DND-41 (cell line): ENCODE measurements around the gene TREH.
A peak's percentile ranks its signal among the peaks of the same experiment; 100 is the strongest.

Source experiments
- ATAC-seq: fragments of 200-7000 bp; cut with Tn5 transposase; 3 replicates; pipeline ENCODE4 v1.9.1; 2021; ENCODE audit warnings: low read depth; ENCODE audit not compliant: insufficient read depth
- DNase-seq: peaks from one replicate; pipeline ENCODE4 v3.0.0-alpha.2; 2020
- H2AFZ ChIP-seq: 2 replicates; pipeline ENCODE4 v1.6.0; 2012; ENCODE audit warnings: low read depth, low read length
- H3K27ac ChIP-seq: 2 replicates; pipeline ENCODE4 v1.5.1; 2012; ENCODE audit warnings: low read length, inconsistent platforms
- H3K27me3 ChIP-seq: fragments of 200-600 bp; sonication (generic); 2 replicates; pipeline ENCODE4 v1.6.0; 2012; ENCODE audit warnings: low read length, mild to moderate bottlenecking, inconsistent platforms; ENCODE audit not compliant: insufficient read depth, poor library complexity
- H3K36me3 ChIP-seq: 2 replicates; pipeline ENCODE4 v1.5.1; 2012; ENCODE audit warnings: low read length, inconsistent platforms; ENCODE audit not compliant: insufficient read depth
- H3K4me1 ChIP-seq: 2 replicates; pipeline ENCODE4 v1.5.1; 2012; ENCODE audit warnings: mild to moderate bottlenecking, low read length; ENCODE audit not compliant: insufficient read depth
- H3K4me2 ChIP-seq: 2 replicates; pipeline ENCODE4 v1.6.0; 2012; ENCODE audit warnings: mild to moderate bottlenecking, moderate library complexity, low read length, inconsistent platforms; ENCODE audit not compliant: insufficient read depth
- H3K4me3 ChIP-seq, 2 experiments: fragments of 200-600 bp in 1 of 2; shearing (Covaris generic) in 1 of 2; 2 replicates each; pipeline ENCODE4 v1.5.1; 2012 to 2016; ENCODE audit warnings: inconsistent platforms in 2 of 2, low read length in 2 of 2, mild to moderate bottlenecking in 2 of 2, low read depth in 1 of 2, moderate library complexity in 1 of 2
- H3K79me2 ChIP-seq: 2 replicates; pipeline ENCODE4 v1.6.0; 2012; ENCODE audit warnings: low read length, inconsistent platforms; ENCODE audit not compliant: insufficient read depth
- H3K9ac ChIP-seq: 2 replicates; pipeline ENCODE4 v1.6.0; 2012; ENCODE audit warnings: low read depth, mild to moderate bottlenecking, inconsistent platforms, low read length, moderate library complexity
- H3K9me3 ChIP-seq: 2 replicates; pipeline ENCODE4 v1.5.1; 2012; ENCODE audit warnings: low read length, moderate library complexity, mild to moderate bottlenecking, inconsistent platforms; ENCODE audit not compliant: insufficient read depth, severe bottlenecking
- H4K20me1 ChIP-seq: 2 replicates; pipeline ENCODE4 v1.6.0; 2012; ENCODE audit warnings: low read length; ENCODE audit not compliant: insufficient read depth
- EZH2 ChIP-seq: IDR thresholded peaks from 3 replicates; pipeline ENCODE4 v1.6.1; 2012; ENCODE audit warnings: borderline replicate concordance, low read depth, mild to moderate bottlenecking, moderate library complexity, low read length, inconsistent platforms; ENCODE audit not compliant: severe bottlenecking
- TF ChIP-seq, protein P1 (sequence below): IDR thresholded peaks from 2 replicates; pipeline ENCODE4 v1.5.1; 2012; ENCODE audit warnings: borderline replicate concordance, low read length, moderate library complexity, mild to moderate bottlenecking; ENCODE audit not compliant: poor library complexity, severe bottlenecking; ENCODE audit errors: extremely low read depth

The TREH gene

DNA sequence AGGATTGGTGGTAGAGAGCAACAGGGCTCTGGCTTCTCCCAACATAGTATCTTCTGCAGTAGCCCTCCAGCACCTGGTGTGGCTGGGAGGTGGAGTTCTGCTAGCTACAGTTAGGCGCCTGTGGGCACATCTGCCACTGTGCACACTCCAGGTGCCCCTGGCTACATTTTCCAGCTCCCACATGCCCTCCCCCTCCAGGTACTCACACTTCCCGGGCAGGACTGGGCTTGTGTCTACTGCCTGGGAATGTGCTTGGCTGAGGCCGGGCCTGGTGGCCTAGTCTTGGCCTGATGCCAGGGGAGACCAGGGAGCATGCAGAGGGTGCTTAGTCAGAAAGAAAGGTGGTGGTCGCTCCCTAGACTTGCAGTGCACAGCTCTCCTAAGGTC, 56.2 kb downstream of the TREH start:
- H3K4me1 ChIP-seq = peaks cover 14% of the 10 kb centered on the region
- H3K27me3 ChIP-seq = peaks cover 14% of the 10 kb centered on the region
- no peak for ATAC-seq
- DNase-seq = no peak
- no peak overlapping the region for H3K4me2 ChIP-seq
- TF ChIP-seq EZH2 = no peak
- TF ChIP-seq, protein P1, sequence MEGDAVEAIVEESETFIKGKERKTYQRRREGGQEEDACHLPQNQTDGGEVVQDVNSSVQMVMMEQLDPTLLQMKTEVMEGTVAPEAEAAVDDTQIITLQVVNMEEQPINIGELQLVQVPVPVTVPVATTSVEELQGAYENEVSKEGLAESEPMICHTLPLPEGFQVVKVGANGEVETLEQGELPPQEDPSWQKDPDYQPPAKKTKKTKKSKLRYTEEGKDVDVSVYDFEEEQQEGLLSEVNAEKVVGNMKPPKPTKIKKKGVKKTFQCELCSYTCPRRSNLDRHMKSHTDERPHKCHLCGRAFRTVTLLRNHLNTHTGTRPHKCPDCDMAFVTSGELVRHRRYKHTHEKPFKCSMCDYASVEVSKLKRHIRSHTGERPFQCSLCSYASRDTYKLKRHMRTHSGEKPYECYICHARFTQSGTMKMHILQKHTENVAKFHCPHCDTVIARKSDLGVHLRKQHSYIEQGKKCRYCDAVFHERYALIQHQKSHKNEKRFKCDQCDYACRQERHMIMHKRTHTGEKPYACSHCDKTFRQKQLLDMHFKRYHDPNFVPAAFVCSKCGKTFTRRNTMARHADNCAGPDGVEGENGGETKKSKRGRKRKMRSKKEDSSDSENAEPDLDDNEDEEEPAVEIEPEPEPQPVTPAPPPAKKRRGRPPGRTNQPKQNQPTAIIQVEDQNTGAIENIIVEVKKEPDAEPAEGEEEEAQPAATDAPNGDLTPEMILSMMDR = no peak
- no peak overlapping the region for H3K27ac ChIP-seq
- H3K9ac ChIP-seq = no peak overlapping the region
- H4K20me1 ChIP-seq = no peaks in the 10 kb centered on the region
- no peaks in the 10 kb centered on the region for H3K9me3 ChIP-seq
- H2AFZ ChIP-seq = no peak overlapping the region
- H3K4me3 ChIP-seq = no peak overlapping the region
- no peaks in the 10 kb centered on the region for H3K36me3 ChIP-seq
- H3K79me2 ChIP-seq = no peaks in the 10 kb centered on the region

DNA sequence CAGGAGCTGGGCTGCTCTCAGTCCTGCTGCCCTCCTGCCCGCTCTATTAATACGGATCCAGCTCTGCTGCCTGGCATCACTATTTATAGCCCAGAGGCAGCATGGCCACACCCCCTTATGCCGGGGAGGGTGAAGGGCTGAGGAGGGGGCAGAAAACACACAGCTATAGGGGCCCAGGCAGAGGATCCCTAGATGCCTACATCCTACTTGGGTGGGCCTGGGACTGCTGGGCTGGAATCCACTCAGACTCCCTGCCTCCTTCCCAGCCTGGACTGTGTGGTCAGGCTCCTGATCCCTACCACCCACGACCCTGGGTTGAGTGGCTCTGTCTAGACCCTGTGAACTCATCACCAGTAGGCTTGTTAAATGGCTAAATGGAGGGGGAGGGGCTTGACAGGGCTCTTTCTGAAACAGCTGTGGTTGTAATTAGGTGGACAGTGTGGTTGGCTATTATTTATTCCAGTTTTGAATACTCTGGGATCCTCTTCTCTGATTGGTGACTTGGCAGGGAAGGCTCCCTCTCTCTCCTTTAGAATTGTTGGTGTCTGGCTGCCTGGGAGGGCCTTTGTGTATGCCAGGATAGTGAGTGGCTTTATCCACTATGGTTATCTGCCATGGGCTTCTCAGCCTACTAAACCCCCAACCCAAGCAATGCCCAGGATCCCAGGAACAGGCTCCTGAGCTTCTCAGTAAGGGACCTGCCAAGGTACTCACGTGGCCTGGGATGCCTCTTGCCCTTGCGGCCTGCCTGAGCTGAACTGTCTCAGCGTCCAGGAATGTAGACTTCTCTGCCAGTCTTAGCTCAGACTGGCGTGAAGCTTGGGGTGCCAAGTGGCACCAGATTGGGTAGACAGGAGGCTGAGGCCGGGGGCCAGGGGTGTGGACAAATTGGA, 56.8 kb downstream of the TREH start:
- Histone ChIP-seq H3K27me3 (peaks cover 14% of the 10 kb centered on the region), H3K4me1 (peaks cover 14% of the 10 kb centered on the region), H2AFZ (no peak overlapping the region), H3K27ac (no peak overlapping the region), H4K20me1 (no peaks in the 10 kb centered on the region), H3K9me3 (no peaks in the 10 kb centered on the region), H3K36me3 (no peaks in the 10 kb centered on the region), H3K9ac (no peak overlapping the region), H3K4me3 (no peak overlapping the region), H3K4me2 (0 out of 2 replicates have a peak overlapping the region, but pooled peaks have one; percentile 75), H3K79me2 (no peaks in the 10 kb centered on the region)
- DNase-seq = no peak
- no peak for TF ChIP-seq EZH2
- TF ChIP-seq, protein P1 = no peak
- no peak for ATAC-seq

DNA sequence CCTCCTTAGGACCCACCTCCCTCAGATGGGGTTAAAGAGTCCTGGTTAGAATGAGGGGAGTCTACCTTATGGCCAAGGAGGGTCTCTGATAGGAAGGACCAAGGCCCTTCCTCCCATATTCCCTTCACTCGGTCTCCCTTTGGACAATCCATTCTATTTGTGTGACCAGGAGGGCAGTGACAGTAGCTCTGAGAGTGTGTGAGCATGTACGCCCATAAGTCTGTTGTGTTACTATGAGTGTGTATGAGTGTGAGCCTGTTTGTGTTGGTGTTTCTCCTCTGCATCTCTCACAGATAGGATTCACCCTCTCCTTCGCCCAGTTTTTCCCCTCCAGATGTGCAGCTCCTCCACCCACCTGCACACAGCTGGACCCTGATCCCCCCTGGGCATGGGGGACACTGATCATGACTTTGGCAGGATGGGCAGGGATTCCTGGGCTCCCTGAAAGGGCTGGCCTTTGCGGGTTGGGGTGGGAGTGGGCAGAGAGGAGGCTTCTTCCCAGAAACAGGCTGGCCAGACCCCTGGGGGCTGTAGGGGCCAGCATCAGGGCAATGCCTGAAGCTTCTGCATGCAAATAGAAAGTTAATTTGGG, 57.6 kb downstream of the TREH start:
- no peak for ATAC-seq
- no peak for DNase-seq
- TF ChIP-seq, protein P1 = no peak
- peak; percentile 22 for TF ChIP-seq EZH2
- peaks cover 14% of the 10 kb centered on the region for H3K27me3 ChIP-seq
- H2AFZ ChIP-seq = peak overlapping the region; percentile 59; the same call in 1 of the 2 replicates
- H3K9ac ChIP-seq = peak overlapping the region; percentile 39
- H4K20me1 ChIP-seq = no peaks in the 10 kb centered on the region
- H3K27ac ChIP-seq = no peak overlapping the region
- H3K4me1 ChIP-seq = peaks cover 14% of the 10 kb centered on the region
- H3K36me3 ChIP-seq = no peaks in the 10 kb centered on the region
- peak overlapping the region; percentile 75 for H3K4me2 ChIP-seq
- H3K79me2 ChIP-seq = no peaks in the 10 kb centered on the region
- no peaks in the 10 kb centered on the region for H3K9me3 ChIP-seq
- H3K4me3 ChIP-seq = peak overlapping the region in 1 of 2 experiments; percentile 54; a peak in 2 of 4 replicates
